MM.1S (cell line): ENCODE results near the gene NRXN3.

Source experiments
- EZH2phosphoT487 ChIP-seq: fragments of 300-600 bp; sonication (generic); IDR thresholded peaks from 2 replicates; pipeline ENCODE4 v1.6.1; 2018; ENCODE audit warnings: antibody characterized with exemption, low read length
- TF ChIP-seq, protein P1 (sequence below): fragments of 300-600 bp; sonication (generic); IDR thresholded peaks from 2 replicates; pipeline ENCODE4 v1.5.1; 2016; ENCODE audit warnings: antibody characterized with exemption, low read length, mixed read lengths

DNA sequence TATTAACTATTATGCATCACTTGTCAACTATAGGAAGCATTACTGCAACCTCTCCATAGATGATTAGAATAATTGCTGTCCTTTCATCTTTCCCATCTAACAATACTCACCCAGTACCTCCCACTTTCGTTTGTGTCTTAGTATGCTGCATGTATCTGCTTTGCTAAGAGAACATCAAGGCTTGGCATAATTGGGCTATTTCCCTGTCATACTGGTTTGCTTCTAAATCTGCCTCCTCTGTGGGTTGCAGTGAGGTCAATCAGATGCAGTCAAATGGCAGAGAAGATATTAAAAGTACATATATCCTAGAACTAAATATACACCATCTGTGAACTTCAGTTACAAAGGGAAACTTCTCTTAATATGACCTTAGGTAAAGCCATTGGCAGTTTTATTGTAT is 1330.3 kb downstream of the NRXN3 start:
- TF ChIP-seq, protein P1, sequence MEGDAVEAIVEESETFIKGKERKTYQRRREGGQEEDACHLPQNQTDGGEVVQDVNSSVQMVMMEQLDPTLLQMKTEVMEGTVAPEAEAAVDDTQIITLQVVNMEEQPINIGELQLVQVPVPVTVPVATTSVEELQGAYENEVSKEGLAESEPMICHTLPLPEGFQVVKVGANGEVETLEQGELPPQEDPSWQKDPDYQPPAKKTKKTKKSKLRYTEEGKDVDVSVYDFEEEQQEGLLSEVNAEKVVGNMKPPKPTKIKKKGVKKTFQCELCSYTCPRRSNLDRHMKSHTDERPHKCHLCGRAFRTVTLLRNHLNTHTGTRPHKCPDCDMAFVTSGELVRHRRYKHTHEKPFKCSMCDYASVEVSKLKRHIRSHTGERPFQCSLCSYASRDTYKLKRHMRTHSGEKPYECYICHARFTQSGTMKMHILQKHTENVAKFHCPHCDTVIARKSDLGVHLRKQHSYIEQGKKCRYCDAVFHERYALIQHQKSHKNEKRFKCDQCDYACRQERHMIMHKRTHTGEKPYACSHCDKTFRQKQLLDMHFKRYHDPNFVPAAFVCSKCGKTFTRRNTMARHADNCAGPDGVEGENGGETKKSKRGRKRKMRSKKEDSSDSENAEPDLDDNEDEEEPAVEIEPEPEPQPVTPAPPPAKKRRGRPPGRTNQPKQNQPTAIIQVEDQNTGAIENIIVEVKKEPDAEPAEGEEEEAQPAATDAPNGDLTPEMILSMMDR: no peak
- no peak for TF ChIP-seq EZH2phosphoT487
